SK-N-SH (cell line): Measurements from ENCODE around the gene PDIA5. TPM values are rescaled to one million over a fixed set of nuclear protein-coding genes. Genes with fewer than 3 reads are reported as not detected.

Source experiments
- CTCF ChIA-PET: fragments of 300-600, 350-600 bp; formaldehyde crosslinking; extraction: SDS; loops from one replicate; lab custom pipeline; 2021; lab: Yijun Ruan, JAX
- POLR2A ChIA-PET: fragments of 350-600 bp; sonication (Branson Sonifier 250); formaldehyde crosslinking; extraction: SDS; loops from one replicate; lab custom pipeline; 2020; ENCODE audit warnings: antibody characterized with exemption, inconsistent platforms; lab: Yijun Ruan, JAX
- DNase-seq: peaks from one replicate; pipeline ENCODE4 v3.0.0; 2012
- H2AFZ ChIP-seq: fragments of 200-600 bp; sonication (generic); 2 replicates; pipeline ENCODE4 v1.8.1; 2016; ENCODE audit warnings: antibody characterized with exemption, mild to moderate bottlenecking, low read depth
- H3F3A ChIP-seq: fragments of 200-600 bp; sonication (generic); replicated peaks from 2 replicates; pipeline ENCODE3; 2016; ENCODE audit warnings: antibody characterized with exemption, mild to moderate bottlenecking; ENCODE audit not compliant: insufficient read depth
- H3K27ac ChIP-seq, 2 experiments: fragments of 200-500 bp in 1 of 2; fragments of 200-600 bp in 1 of 2; sonication (Bioruptor generic) in 1 of 2; sonication (generic), shearing (Covaris generic) in 1 of 2; 2 replicates each; pipeline versions ENCODE4 v1.5.1 to v1.6.1; 2014 to 2016; ENCODE audit warnings: low read depth in 2 of 2, inconsistent platforms in 1 of 2, low read length in 1 of 2, mild to moderate bottlenecking in 1 of 2, mixed read lengths in 1 of 2
- H3K27me3 ChIP-seq: fragments of 200-600 bp; sonication (generic), shearing (Covaris generic); 2 replicates; pipeline ENCODE4 v1.6.1; 2016; ENCODE audit warnings: mixed run types; ENCODE audit not compliant: insufficient read depth
- H3K36me3 ChIP-seq, 2 experiments: fragments of 200-500 bp in 1 of 2; fragments of 200-600 bp in 1 of 2; sonication (Bioruptor generic) in 1 of 2; sonication (generic) in 1 of 2; replicated peaks in 1 of 2; 2 replicates each; pipeline versions ENCODE3 to v1.5.1; 2014 to 2016; ENCODE audit warnings: low read length in 1 of 2, mild to moderate bottlenecking in 1 of 2; ENCODE audit not compliant: insufficient read depth in 2 of 2, control insufficient read depth in 1 of 2
- H3K4me1 ChIP-seq, 2 experiments: fragments of 200-500 bp in 1 of 2; fragments of 200-600 bp in 1 of 2; sonication (Bioruptor generic) in 1 of 2; sonication (generic), shearing (Covaris generic) in 1 of 2; 2 replicates each; pipeline versions ENCODE4 v1.5.1 to v1.6.1; 2014 to 2016; ENCODE audit warnings: low read depth in 1 of 2, low read length in 1 of 2, mixed run types in 1 of 2; ENCODE audit not compliant: insufficient read depth in 2 of 2, control insufficient read depth in 1 of 2
- H3K4me2 ChIP-seq: fragments of 200-600 bp; sonication (generic), shearing (Covaris generic); 2 replicates; pipeline ENCODE4 v1.6.1; 2017; ENCODE audit warnings: mixed run types
- H3K4me3 ChIP-seq, 2 experiments: fragments of 200-500 bp in 1 of 2; fragments of 200-600 bp in 1 of 2; sonication (Bioruptor generic) in 1 of 2; sonication (generic), shearing (Covaris generic) in 1 of 2; 2 replicates each; pipeline versions ENCODE4 v1.5.1 to v1.8.1; 2014 to 2016; ENCODE audit warnings: low read depth in 2 of 2, inconsistent platforms in 1 of 2, low read length in 1 of 2, mild to moderate bottlenecking in 1 of 2, mixed read lengths in 1 of 2, moderate library complexity in 1 of 2
- H3K79me2 ChIP-seq: fragments of 200-600 bp; sonication (generic); 2 replicates; pipeline ENCODE4 v1.8.1; 2017; ENCODE audit warnings: mild to moderate bottlenecking; ENCODE audit not compliant: insufficient read depth
- H3K9ac ChIP-seq: fragments of 200-600 bp; sonication (generic); 2 replicates; pipeline ENCODE4 v1.6.1; 2017; ENCODE audit warnings: mixed run types
- H3K9me2 ChIP-seq: fragments of 200-600 bp; sonication (generic); 2 replicates; pipeline ENCODE4 v1.6.1; 2017; ENCODE audit warnings: mixed run types
- H3K9me3 ChIP-seq: fragments of 200-600 bp; sonication (generic); 2 replicates; pipeline ENCODE4 v1.6.1; 2017; ENCODE audit warnings: mixed run types, mild to moderate bottlenecking, moderate library complexity
- H4K20me1 ChIP-seq: fragments of 200-600 bp; sonication (generic); 2 replicates; pipeline ENCODE4 v1.6.1; 2017; ENCODE audit warnings: mild to moderate bottlenecking, mixed run types; ENCODE audit not compliant: insufficient read depth
- CHD2 ChIP-seq: fragments of 150-350 bp; IDR thresholded peaks from 2 replicates; pipeline ENCODE4 v1.6.1; 2018; ENCODE audit warnings: low read length; ENCODE audit not compliant: partially characterized antibody
- PBX3 ChIP-seq: IDR thresholded peaks from 2 replicates; pipeline ENCODE4; 2012
- REST ChIP-seq: IDR thresholded peaks from 2 replicates; pipeline ENCODE4 v1.6.1; 2012; ENCODE audit warnings: mild to moderate bottlenecking, low read depth, low read length, moderate library complexity
- RFX5 ChIP-seq: IDR thresholded peaks from 2 replicates; pipeline ENCODE4 v1.6.1; 2012; ENCODE audit warnings: mild to moderate bottlenecking, improper control_type of control experiment, low read length
- WGBS: methylation state at CpG from one replicate; pipeline ENCODE4 v1.1.6; 2017; ENCODE audit warnings: low lambda C conversion rate; 5-methylcytosine and 5-hydroxymethylcytosine counted together
- polyA plus RNA-seq, 3 experiments: library from polyadenylated mRNA; depleted of rRNA; stranded (reverse); fragments of >200 nt; gene quantifications; 2 replicates each; pipeline ENCODE4 v1.2.3, GENCODE V29; 2012
- TF ChIP-seq, protein P1 (sequence below): IDR thresholded peaks from 2 replicates; pipeline ENCODE4 v1.4.0; 2012; ENCODE audit warnings: low read depth, borderline replicate concordance

Gene PDIA5
- polyA plus RNA-seq, 1 of the 3 experiments (the other 2 are of a cell fraction) = 28.6 TPM

GRCh38 chr3:123068601-123069381, 2.0 kb downstream of the PDIA5 start:
- ChIA-PET POLR2A (no interaction called here), CTCF (no interaction called here)
- H3K9me3 ChIP-seq = no peaks in the 10 kb centered on the region
- H3F3A ChIP-seq = no peaks in the 10 kb centered on the region
- H3K36me3 ChIP-seq = no peaks in the 10 kb centered on the region
- H4K20me1 ChIP-seq = peaks cover 36% of the 10 kb centered on the region
- no peak overlapping the region for H2AFZ ChIP-seq
- peaks cover 67% of the 10 kb centered on the region for H3K79me2 ChIP-seq
- TF ChIP-seq PBX3 = no peak
- 0 out of 2 replicates have a peak, but pooled peaks have one; percentile 14 for TF ChIP-seq REST
- WGBS = 90% methylated on average over 12 of the region's 12 CpGs
- no peak overlapping the region for H3K9ac ChIP-seq
- H3K27me3 ChIP-seq = no peaks in the 10 kb centered on the region
- H3K4me2 ChIP-seq = peak overlapping the region; percentile 98
- peaks cover 3 to 47% of the 10 kb centered on the region in 2 experiments; a peak in 3 of 4 replicates for H3K4me1 ChIP-seq
- peak overlapping the region; percentile 94 to 96; a peak in 3 of 4 replicates for H3K4me3 ChIP-seq
- H3K9me2 ChIP-seq = no peaks in the 10 kb centered on the region
- no peak for DNase-seq
- H3K27ac ChIP-seq = no peak overlapping the region

- POLR2A ChIA-PET = interaction anchor here (0.5 to 1.6 kb wide), 2 partner anchors 12 to 131 kb away, joined by 3 read pairs; no protein-coding TSS in a partner anchor
- CTCF ChIA-PET = interaction anchor here (0.7 to 1.9 kb wide), 5 partner anchors 10 to 128 kb away, joined by 3 to 13 read pairs (median 3); no protein-coding TSS in a partner anchor
- no peaks in the 10 kb centered on the region for H3K9me3 ChIP-seq
- H3K9me2 ChIP-seq = no peaks in the 10 kb centered on the region
- DNase-seq = peak; percentile 45
- no peak overlapping the region; a peak in 1 of 4 replicates for H3K27ac ChIP-seq
- no peak for TF ChIP-seq RFX5
- TF ChIP-seq, protein P1, sequence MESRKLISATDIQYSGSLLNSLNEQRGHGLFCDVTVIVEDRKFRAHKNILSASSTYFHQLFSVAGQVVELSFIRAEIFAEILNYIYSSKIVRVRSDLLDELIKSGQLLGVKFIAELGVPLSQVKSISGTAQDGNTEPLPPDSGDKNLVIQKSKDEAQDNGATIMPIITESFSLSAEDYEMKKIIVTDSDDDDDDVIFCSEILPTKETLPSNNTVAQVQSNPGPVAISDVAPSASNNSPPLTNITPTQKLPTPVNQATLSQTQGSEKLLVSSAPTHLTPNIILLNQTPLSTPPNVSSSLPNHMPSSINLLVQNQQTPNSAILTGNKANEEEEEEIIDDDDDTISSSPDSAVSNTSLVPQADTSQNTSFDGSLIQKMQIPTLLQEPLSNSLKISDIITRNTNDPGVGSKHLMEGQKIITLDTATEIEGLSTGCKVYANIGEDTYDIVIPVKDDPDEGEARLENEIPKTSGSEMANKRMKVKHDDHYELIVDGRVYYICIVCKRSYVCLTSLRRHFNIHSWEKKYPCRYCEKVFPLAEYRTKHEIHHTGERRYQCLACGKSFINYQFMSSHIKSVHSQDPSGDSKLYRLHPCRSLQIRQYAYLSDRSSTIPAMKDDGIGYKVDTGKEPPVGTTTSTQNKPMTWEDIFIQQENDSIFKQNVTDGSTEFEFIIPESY = no peak
- TF ChIP-seq REST = 0 out of 2 replicates have a peak, but pooled peaks have one; percentile 21
- TF ChIP-seq PBX3 = no peak
- no peak for TF ChIP-seq CHD2
- H3F3A ChIP-seq = no peaks in the 10 kb centered on the region
- 52% methylated on average over 4 of the region's 8 CpGs for WGBS
- peaks cover 84% of the 10 kb centered on the region for H3K79me2 ChIP-seq
- H4K20me1 ChIP-seq = peaks cover 53% of the 10 kb centered on the region
- H3K4me1 ChIP-seq = peaks cover 8 to 48% of the 10 kb centered on the region in 2 experiments; a peak in 3 of 4 replicates
- H2AFZ ChIP-seq = no peak overlapping the region
- H3K4me2 ChIP-seq = no peak overlapping the region
- no peak overlapping the region for H3K9ac ChIP-seq
- H3K27me3 ChIP-seq = no peaks in the 10 kb centered on the region
- no peak overlapping the region for H3K4me3 ChIP-seq
- no peaks in the 10 kb centered on the region for H3K36me3 ChIP-seq
Measured at GRCh38 chr3:123070510-123070909, 3.7 kb downstream of the PDIA5 start.
